ENCODE results near the gene CHAD. TPM values are rescaled to one million over a fixed set of nuclear protein-coding genes. Genes with fewer than 3 reads are reported as not detected.

CHAD gene
- total and polyA plus RNA-seq, 2 of the 13 experiments (the other 11 are each of a cell fraction or from before 2014, with no cell fraction given) = 1.4 TPM; not detected in 1

DNA sequence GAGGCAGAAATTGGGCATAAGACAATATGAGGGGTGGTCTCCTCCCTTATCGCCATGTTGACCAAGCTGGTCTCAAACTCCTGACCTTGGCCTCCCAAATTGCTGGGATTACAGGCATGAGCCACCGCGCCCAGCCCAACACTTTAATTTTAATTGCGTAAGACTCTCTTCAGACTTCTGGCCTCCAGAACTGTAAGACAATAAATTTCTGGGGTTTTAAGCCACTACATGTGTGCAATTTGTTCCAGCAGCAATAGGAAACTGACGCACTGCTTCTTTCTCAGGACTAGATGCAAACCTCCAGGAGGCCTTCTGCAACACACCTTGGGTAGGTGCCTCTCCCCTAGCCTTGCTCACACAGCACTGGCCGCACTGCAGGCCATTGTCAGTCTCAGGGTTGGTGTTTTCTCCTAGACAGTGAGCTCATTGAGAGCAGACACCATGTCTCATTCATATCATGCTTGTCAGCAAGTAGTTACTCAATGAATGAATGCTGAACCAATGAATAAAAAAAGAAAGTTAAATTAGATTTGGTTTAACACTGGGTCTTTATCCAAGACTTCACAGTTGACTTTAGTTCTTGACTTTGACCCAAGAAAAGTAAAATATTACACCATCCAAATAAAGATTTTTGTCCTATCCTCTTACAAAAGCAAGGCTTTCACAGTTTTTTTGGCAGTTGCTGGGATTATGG lies 48.1 kb downstream of the CHAD start:
- H3K36me3 ChIP-seq (replicated peaks in 1 of 2; ENCODE audit: control insufficient read depth in 1 of 2, insufficient read depth in 2 of 2, low read length in 2 of 2) = no peaks in the 10 kb centered on the region
- no peaks in the 10 kb centered on the region for H4K20me1 ChIP-seq (ENCODE audit: insufficient read depth, low read length)
- no peaks in the 10 kb centered on the region for H3K79me2 ChIP-seq (ENCODE audit: insufficient read depth, low read length)
- CTCF ChIA-PET (ENCODE audit: low intra/inter-chr PET ratio, low total read pairs) = no interaction called here
- FAIRE-seq (peak; percentile 76), ATAC-seq (peak; percentile 26; the same call in 1 of the 3 replicates), DNase-seq (ENCODE audit: low spot score) (peak; percentile 43)
- POLR2A ChIA-PET = interaction anchor here (0.5 to 3.6 kb wide), 3 partner anchors 9 to 777 kb away, joined by 4 to 29 read pairs (median 5); partner anchors contain the start of gene LRRC59
- H3K4me3 ChIP-seq (replicated peaks in 1 of 3; ENCODE audit: insufficient read depth in 1 of 3, low read depth in 2 of 3, low read length in 3 of 3) = peak overlapping the region in 2 of 3 experiments; percentile 12 to 61; a peak in 1 of 6 replicates
- in situ Hi-C loops (cut with HindIII; ENCODE audit: extremely low pct_ligation_motif_present, low pct_unique_long_range_greater_than_20kb) (no loop called here), intact Hi-C loops (cut with micrococcal nuclease; ENCODE audit: unreplicated experiment) (no loop called here)
- no peak overlapping the region for H3K27ac ChIP-seq (ENCODE audit: extremely low read length, insufficient read depth, low read length)
- H3K4me1 ChIP-seq (ENCODE audit: insufficient read depth, low read length) = peaks cover 55% of the 10 kb centered on the region
- H3K9me3 ChIP-seq (ENCODE audit: low read length) = no peaks in the 10 kb centered on the region
- H3K4me2 ChIP-seq (ENCODE audit: low read depth, low read length) = peak overlapping the region; percentile 75
- WGBS (ENCODE audit: low lambda C conversion rate) = 33% methylated on average over 6 of the region's 6 CpGs
- no peaks in the 10 kb centered on the region for H3K27me3 ChIP-seq (ENCODE audit: control insufficient read depth in 1 of 2, insufficient read depth in 2 of 2, low read length in 2 of 2)
- no peak overlapping the region for H2AFZ ChIP-seq (ENCODE audit: low read length)
- no peak overlapping the region for H3K9ac ChIP-seq (ENCODE audit: insufficient read depth, low read depth, low read length)
- BruUV-seq (replicated peaks) = no TSS peak
- TF ChIP-seq REL (CRISPR knock-in tag; conservative IDR thresholded peaks at IDR 0.05) = no peak
- no peak for TF ChIP-seq SMAD3 (CRISPR knock-in tag; IDR thresholded peaks at IDR 0.05)
- TF ChIP-seq CEBPG (CRISPR knock-in tag; IDR thresholded peaks at IDR 0.05) = peak; percentile 47; the same call in 1 of the 2 replicates
- 0 out of 2 replicates have a peak, but pooled peaks have one; percentile 19 for TF ChIP-seq ZNF614 (CRISPR knock-in tag; IDR thresholded peaks at IDR 0.05; ENCODE audit: borderline replicate concordance)
- TF ChIP-seq GABPA (IDR thresholded peaks at IDR 0.05; ENCODE audit: low read depth, low read length) = no peak
- no peak for TF ChIP-seq GABPA (CRISPR knock-in tag; IDR thresholded peaks at IDR 0.05; ENCODE audit: low read depth)
- no peak for TF ChIP-seq SMAD9 (CRISPR knock-in tag; IDR thresholded peaks at IDR 0.05)
- TF ChIP-seq ZNF326 (CRISPR knock-in tag; IDR thresholded peaks at IDR 0.05; ENCODE audit: borderline replicate concordance) = no peak
- no peak for TF ChIP-seq HNRNPL (IDR thresholded peaks at IDR 0.05; ENCODE audit: low read depth, low read length)
- TF ChIP-seq, protein P1, sequence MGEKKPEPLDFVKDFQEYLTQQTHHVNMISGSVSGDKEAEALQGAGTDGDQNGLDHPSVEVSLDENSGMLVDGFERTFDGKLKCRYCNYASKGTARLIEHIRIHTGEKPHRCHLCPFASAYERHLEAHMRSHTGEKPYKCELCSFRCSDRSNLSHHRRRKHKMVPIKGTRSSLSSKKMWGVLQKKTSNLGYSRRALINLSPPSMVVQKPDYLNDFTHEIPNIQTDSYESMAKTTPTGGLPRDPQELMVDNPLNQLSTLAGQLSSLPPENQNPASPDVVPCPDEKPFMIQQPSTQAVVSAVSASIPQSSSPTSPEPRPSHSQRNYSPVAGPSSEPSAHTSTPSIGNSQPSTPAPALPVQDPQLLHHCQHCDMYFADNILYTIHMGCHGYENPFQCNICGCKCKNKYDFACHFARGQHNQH (CRISPR knock-in tag; IDR thresholded peaks at IDR 0.05) = peak; percentile 23; the same call in 1 of the 2 replicates
- TF ChIP-seq ZNF776 (CRISPR knock-in tag; IDR thresholded peaks at IDR 0.05) = no peak
- no peak for TF ChIP-seq ZNF710 (CRISPR knock-in tag; IDR thresholded peaks at IDR 0.05; ENCODE audit: borderline replicate concordance)
- peak; percentile 25; the same call in 1 of the 2 replicates for TF ChIP-seq ZNF644 (CRISPR knock-in tag; IDR thresholded peaks at IDR 0.05; ENCODE audit: low read depth)
- no peak for TF ChIP-seq SKI (IDR thresholded peaks at IDR 0.05; ENCODE audit: partially characterized antibody)
- TF ChIP-seq PCBP2 (optimal IDR thresholded peaks at IDR 0.05; ENCODE audit: low read depth, low read length, poor library complexity, severe bottlenecking) = no peak
- 0 out of 2 replicates have a peak, but pooled peaks have one; percentile 12 for TF ChIP-seq ZFX (CRISPR knock-in tag; IDR thresholded peaks at IDR 0.05; ENCODE audit: low read depth)
- TF ChIP-seq RFX5 (IDR thresholded peaks at IDR 0.05; ENCODE audit: low read depth, low read length) = no peak
- TF ChIP-seq ZBTB38 (CRISPR knock-in tag; IDR thresholded peaks at IDR 0.05) = no peak
- no peak for TF ChIP-seq ZNF230 (CRISPR knock-in tag; IDR thresholded peaks at IDR 0.05)
- TF ChIP-seq RARG (CRISPR knock-in tag; IDR thresholded peaks at IDR 0.05; ENCODE audit: low read depth) = no peak
- TF ChIP-seq POLR2AphosphoS2 (IDR thresholded peaks at IDR 0.05; ENCODE audit: low read depth, low read length) = no peak
- no peak for TF ChIP-seq TMF1 (CRISPR knock-in tag; IDR thresholded peaks at IDR 0.05; ENCODE audit: low read depth)
